Mucosa of rectum (tissue), 2 donors: ENCODE measurements around the gene TTC27.
"Not testable (repeated sequence)": the region's sequence is repeated elsewhere in the genome, so short reads cannot be mapped to it uniquely, and the experiment has no call there.

Experiments
- H3K27ac ChIP-seq, 2 donors: one replicate each; pipeline ENCODE4 v1.7.0; 2013; ENCODE audit warnings: inconsistent platforms in 2 of 2, low read depth in 2 of 2, low read length in 2 of 2
- H3K27me3 ChIP-seq, 2 donors: one replicate each; pipeline ENCODE4 v1.7.0; 2013; ENCODE audit warnings: low read length in 2 of 2; ENCODE audit not compliant: control insufficient read depth in 2 of 2, insufficient read depth in 2 of 2
- H3K36me3 ChIP-seq, 2 donors: one replicate each; pipeline ENCODE4 v1.7.0; 2013; ENCODE audit warnings: low read length in 2 of 2; ENCODE audit not compliant: control insufficient read depth in 2 of 2, insufficient read depth in 2 of 2
- H3K4me1 ChIP-seq, 2 donors: one replicate each; pipeline ENCODE4 v1.7.0; 2013; ENCODE audit warnings: low read length in 2 of 2, mild to moderate bottlenecking in 1 of 2; ENCODE audit not compliant: control insufficient read depth in 2 of 2, insufficient read depth in 2 of 2
- H3K4me3 ChIP-seq, 2 donors: one replicate each; pipeline ENCODE4 v1.7.0; 2013; ENCODE audit warnings: low read length in 2 of 2
- H3K9ac ChIP-seq, 2 donors: one replicate each; pipeline ENCODE4 v1.7.0; 2013; ENCODE audit warnings: low read length in 2 of 2, low read depth in 1 of 2, mild to moderate bottlenecking in 1 of 2
- H3K9me3 ChIP-seq, 2 donors: one replicate each; pipeline ENCODE4 v1.7.0; 2013; ENCODE audit warnings: low read length in 2 of 2; ENCODE audit not compliant: control insufficient read depth in 2 of 2
- donor health status: healthy.
- donor health status: Normal muscosa, but diverticular disease.

TTC27 gene

DNA sequence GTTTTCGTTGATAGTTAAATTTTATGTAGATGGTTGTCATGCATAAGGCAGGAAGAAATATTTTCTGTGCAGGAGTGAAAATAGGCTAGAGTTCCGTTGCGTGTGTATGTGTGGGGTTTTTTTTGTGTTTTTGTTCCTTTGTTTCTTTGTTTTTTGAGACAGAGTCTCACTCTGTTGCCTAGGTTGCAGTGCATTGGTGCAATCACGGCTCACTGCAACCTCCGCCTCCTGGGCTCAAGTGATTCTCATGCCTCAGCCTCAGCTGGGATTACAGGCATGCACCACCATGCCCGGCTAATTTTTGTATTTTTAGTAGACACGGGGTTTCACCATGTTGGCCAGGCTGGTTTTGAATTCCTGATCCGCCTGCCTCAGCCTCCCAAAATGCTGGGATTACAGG, 103.1 kb downstream of the TTC27 start:
- not testable (repeated sequence) for H3K9ac ChIP-seq, H3K4me1 ChIP-seq, H3K9me3 ChIP-seq, H3K4me3 ChIP-seq, H3K27ac ChIP-seq, H3K27me3 ChIP-seq, H3K36me3 ChIP-seq

DNA sequence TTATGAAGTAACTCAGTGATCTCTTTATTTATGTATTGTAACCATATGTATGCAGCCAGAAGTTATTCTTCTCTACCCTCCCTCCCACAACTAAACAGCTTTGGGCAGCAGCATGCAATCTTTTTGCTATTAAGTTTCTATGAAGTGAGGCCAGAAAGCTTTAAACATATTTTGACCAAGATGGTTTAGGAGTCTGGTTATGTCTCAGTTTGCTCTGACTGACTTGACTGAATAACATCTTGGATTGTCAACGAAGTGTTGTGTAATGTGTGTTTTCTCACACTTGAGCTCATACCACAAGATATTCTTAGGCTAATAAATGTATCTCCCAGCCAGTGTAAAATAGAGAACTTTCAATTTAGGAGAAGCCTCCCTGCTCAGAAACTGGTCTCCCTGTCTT, 104.3 kb downstream of the TTC27 start:
- H3K27ac ChIP-seq: no peak overlapping the region
- no peaks in the 10 kb centered on the region for H3K4me1 ChIP-seq
- no peak overlapping the region for H3K4me3 ChIP-seq
- H3K36me3 ChIP-seq: peaks cover 0 to 3% of the 10 kb centered on the region in 2 donors
- H3K27me3 ChIP-seq: no peaks in the 10 kb centered on the region
- H3K9ac ChIP-seq: no peak overlapping the region
- H3K9me3 ChIP-seq: no peaks in the 10 kb centered on the region

DNA sequence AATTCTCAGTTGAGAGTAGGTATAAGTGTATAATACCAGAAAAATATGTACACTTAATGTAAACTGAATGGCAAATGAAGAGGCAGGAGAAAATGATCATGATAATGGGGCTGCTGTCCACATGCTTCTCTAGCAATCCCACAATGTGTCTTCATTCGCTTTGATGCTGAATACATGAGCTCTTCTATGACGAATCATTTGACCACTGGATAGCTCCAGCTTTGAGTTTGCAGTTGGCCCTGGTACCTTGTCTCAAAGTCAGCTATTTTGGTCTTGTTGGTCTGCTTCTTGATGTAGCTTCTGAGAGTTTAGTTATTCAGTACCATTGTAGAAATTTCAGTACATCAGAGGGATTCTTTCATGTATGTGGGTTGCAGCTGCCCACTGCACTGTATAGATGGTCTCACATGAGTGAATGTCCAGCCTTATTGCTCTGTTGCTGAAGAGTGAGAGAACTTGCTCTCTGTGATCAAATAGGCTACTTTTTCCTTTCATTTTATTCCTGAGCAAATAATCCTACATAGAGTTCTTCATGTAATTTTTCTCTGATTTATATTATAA, 105.1 kb downstream of the TTC27 start:
- no peak overlapping the region for H3K4me3 ChIP-seq
- peaks cover 0 to 6% of the 10 kb centered on the region in 2 donors for H3K36me3 ChIP-seq
- no peak overlapping the region for H3K9ac ChIP-seq
- no peaks in the 10 kb centered on the region for H3K9me3 ChIP-seq
- H3K27me3 ChIP-seq: no peaks in the 10 kb centered on the region
- no peak overlapping the region for H3K27ac ChIP-seq
- no peaks in the 10 kb centered on the region for H3K4me1 ChIP-seq

DNA sequence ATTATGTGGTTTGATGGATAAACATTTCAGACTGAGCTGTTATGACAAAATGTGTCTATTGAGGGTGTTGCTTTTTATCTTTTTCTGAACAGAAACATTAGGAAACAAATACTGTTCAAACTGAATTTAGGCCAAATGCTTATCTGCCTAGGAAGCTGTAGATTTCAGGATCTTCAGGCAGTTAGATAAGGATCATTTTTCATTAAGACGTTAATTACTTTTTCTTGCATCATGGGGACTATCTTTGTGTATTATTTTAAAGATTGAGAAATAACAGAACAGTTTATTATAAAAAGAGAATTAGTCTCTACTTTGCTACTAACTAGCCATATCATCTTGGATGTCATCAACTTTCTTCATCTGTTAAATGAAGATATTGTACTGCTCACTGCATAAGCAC, 107.5 kb downstream of the TTC27 start:
- H3K9me3 ChIP-seq: no peaks in the 10 kb centered on the region
- no peak overlapping the region for H3K27ac ChIP-seq
- peaks cover 0 to 6% of the 10 kb centered on the region in 2 donors for H3K36me3 ChIP-seq
- no peaks in the 10 kb centered on the region for H3K27me3 ChIP-seq
- no peak overlapping the region for H3K9ac ChIP-seq
- no peak overlapping the region for H3K4me3 ChIP-seq
- no peaks in the 10 kb centered on the region for H3K4me1 ChIP-seq

GRCh38 chr2:32738939-32739338, 111.1 kb downstream of the TTC27 start:
- Histone ChIP-seq H3K4me3 (no peak overlapping the region), H3K27me3 (no peaks in the 10 kb centered on the region), H3K9me3 (no peaks in the 10 kb centered on the region), H3K9ac (no peak overlapping the region), H3K4me1 (no peaks in the 10 kb centered on the region), H3K27ac (no peak overlapping the region), H3K36me3 (peaks cover 0 to 6% of the 10 kb centered on the region in 2 donors)

DNA sequence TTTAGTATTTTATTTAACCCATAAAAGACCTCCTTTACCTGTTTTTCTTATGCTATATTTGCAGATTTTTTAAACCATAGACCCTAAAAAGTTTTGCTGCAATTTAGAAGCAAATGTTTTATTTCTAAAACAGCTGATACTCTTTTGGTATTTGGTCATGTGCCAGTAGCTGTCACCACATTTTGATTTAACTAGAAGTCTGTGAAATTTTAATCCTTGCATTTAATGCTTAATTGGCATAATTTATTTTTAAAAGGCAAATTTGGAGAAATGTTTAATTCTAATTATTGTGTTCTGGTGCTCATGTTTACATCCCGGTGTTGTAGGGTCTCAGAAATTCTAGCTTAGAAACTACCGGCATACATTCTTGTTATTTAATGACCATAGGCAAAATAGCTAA, 111.8 kb downstream of the TTC27 start:
- Histone ChIP-seq H3K27ac (no peak overlapping the region), H3K9ac (no peak overlapping the region), H3K36me3 (peaks cover 0 to 6% of the 10 kb centered on the region in 2 donors), H3K4me1 (no peaks in the 10 kb centered on the region), H3K9me3 (no peaks in the 10 kb centered on the region), H3K27me3 (no peaks in the 10 kb centered on the region), H3K4me3 (no peak overlapping the region)

DNA sequence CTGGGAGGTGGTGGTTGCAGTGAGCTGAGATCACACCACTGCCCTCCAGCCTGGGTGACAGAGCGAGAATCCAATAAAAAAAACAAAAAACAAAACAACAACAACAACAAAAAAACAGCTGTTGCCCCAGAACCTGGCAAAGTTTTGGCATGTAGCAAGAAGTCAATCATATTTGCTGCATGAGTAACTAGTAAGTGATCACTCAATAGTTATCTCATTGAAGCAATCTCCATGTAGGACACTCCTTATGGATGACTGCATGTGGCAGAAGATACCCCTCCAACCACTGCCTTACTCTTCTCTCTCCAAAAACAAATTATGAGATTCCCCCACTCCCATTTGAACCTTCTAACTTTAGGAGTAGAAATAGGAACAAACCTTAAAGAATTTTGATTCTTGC, 113.7 kb downstream of the TTC27 start:
- Histone ChIP-seq H3K36me3 (peaks cover 0 to 6% of the 10 kb centered on the region in 2 donors), H3K4me1 (no peaks in the 10 kb centered on the region), H3K27ac (no peak overlapping the region), H3K4me3 (no peak overlapping the region), H3K9me3 (no peaks in the 10 kb centered on the region), H3K9ac (no peak overlapping the region), H3K27me3 (no peaks in the 10 kb centered on the region)

GRCh38 chr2:32742376-32742775, 114.5 kb downstream of the TTC27 start:
- Histone ChIP-seq H3K9ac (no peak overlapping the region), H3K9me3 (no peaks in the 10 kb centered on the region), H3K36me3 (no peaks in the 10 kb centered on the region), H3K4me3 (no peak overlapping the region), H3K27ac (no peak overlapping the region), H3K4me1 (no peaks in the 10 kb centered on the region), H3K27me3 (no peaks in the 10 kb centered on the region)

GRCh38 chr2:32743480-32744236, 115.8 kb downstream of the TTC27 start:
- H3K27me3 ChIP-seq: no peaks in the 10 kb centered on the region
- H3K9ac ChIP-seq: no peak overlapping the region
- H3K36me3 ChIP-seq: no peaks in the 10 kb centered on the region
- H3K4me1 ChIP-seq: no peaks in the 10 kb centered on the region
- H3K4me3 ChIP-seq: no peak overlapping the region
- H3K27ac ChIP-seq: no peak overlapping the region
- no peaks in the 10 kb centered on the region for H3K9me3 ChIP-seq

- H3K36me3 ChIP-seq: no peaks in the 10 kb centered on the region
- no peaks in the 10 kb centered on the region for H3K4me1 ChIP-seq
- H3K27ac ChIP-seq: no peak overlapping the region
- no peaks in the 10 kb centered on the region for H3K27me3 ChIP-seq
- no peaks in the 10 kb centered on the region for H3K9me3 ChIP-seq
- H3K4me3 ChIP-seq: no peak overlapping the region
- H3K9ac ChIP-seq: no peak overlapping the region
Measured at GRCh38 chr2:32745191-32745590, 117.3 kb downstream of the TTC27 start.
